Naive thymus-derived CD4-positive, alpha-beta T cell (primary cell): ENCODE data around the gene LOXL1. TPM values are rescaled to one million over a fixed set of nuclear protein-coding genes. Genes with fewer than 3 reads are reported as not detected.

Experiments
- ATAC-seq: fragments of 150-1000 bp; cut with Tn5 transposase; 2 replicates; pipeline ENCODE4 v1.10.0; 2021; ENCODE audit warnings: mild to moderate bottlenecking, moderate library complexity
- CTCF ChIA-PET: fragments of 350-600 bp; sonication (Branson Sonifier 250); formaldehyde crosslinking; loops from one replicate; lab custom pipeline; 2021; ENCODE audit warnings: antibody characterized with exemption; lab: Charles Lee
- POLR2A ChIA-PET: fragments of 350-600 bp; sonication (Branson Sonifier 250); formaldehyde crosslinking; loops from one replicate; lab custom pipeline; 2021; ENCODE audit warnings: antibody characterized with exemption, inconsistent platforms; lab: Charles Lee
- DNase-seq, 9 donors: peaks; one replicate each; pipeline versions ENCODE4 v3.0.0 to v3.0.0-alpha.2; 2020 to 2022; ENCODE audit warnings: mixed read lengths in 1 of 9
- H3K27ac ChIP-seq: one replicate; pipeline ENCODE4 v1.7.0; 2013; ENCODE audit warnings: mild to moderate bottlenecking, low read depth, low read length, moderate library complexity
- H3K27me3 ChIP-seq, 2 donors: one replicate each; pipeline ENCODE4 v1.7.0; 2013; ENCODE audit warnings: low read length in 2 of 2, mild to moderate bottlenecking in 2 of 2, moderate library complexity in 2 of 2; ENCODE audit not compliant: control insufficient read depth in 2 of 2, insufficient read depth in 2 of 2
- H3K36me3 ChIP-seq, 3 experiments: 1 replicate in 2 of 3; 2 replicates in 1 of 3; pipeline ENCODE4 v1.7.0; 2013; ENCODE audit warnings: low read length in 3 of 3, mild to moderate bottlenecking in 3 of 3, moderate library complexity in 1 of 3; ENCODE audit not compliant: insufficient read depth in 3 of 3, control insufficient read depth in 2 of 3
- H3K4me1 ChIP-seq, 2 donors: one replicate each; pipeline ENCODE4 v1.7.0; 2013; ENCODE audit warnings: low read length in 2 of 2, mild to moderate bottlenecking in 2 of 2, moderate library complexity in 1 of 2; ENCODE audit not compliant: control insufficient read depth in 2 of 2, insufficient read depth in 2 of 2
- H3K4me3 ChIP-seq: 2 replicates; pipeline ENCODE4 v1.7.0; 2013; ENCODE audit warnings: mild to moderate bottlenecking, low read length
- H3K9me3 ChIP-seq, 3 experiments: 1 replicate in 2 of 3; 2 replicates in 1 of 3; pipeline ENCODE4 v1.7.0; 2013; ENCODE audit warnings: low read length in 3 of 3; ENCODE audit not compliant: control insufficient read depth in 2 of 3
- H3K27ac Mint-ChIP-seq, 9 donors: one replicate each; pipeline ENCODE4 v1.8.0; 2020 to 2022; ENCODE audit warnings: mixed read lengths in 9 of 9, mild to moderate bottlenecking in 8 of 9, moderate library complexity in 5 of 9, inconsistent platforms in 2 of 9
- H3K27me3 Mint-ChIP-seq, 5 donors: one replicate each; pipeline ENCODE4 v1.8.0; 2021 to 2022; ENCODE audit warnings: mixed read lengths in 5 of 5, mild to moderate bottlenecking in 1 of 5
- H3K36me3 Mint-ChIP-seq, 5 donors: one replicate each; pipeline ENCODE4 v1.8.0; 2020 to 2022; ENCODE audit warnings: mixed read lengths in 5 of 5, mild to moderate bottlenecking in 3 of 5, inconsistent platforms in 1 of 5
- H3K4me1 Mint-ChIP-seq, 7 donors: one replicate each; pipeline ENCODE4 v1.8.0; 2020 to 2022; ENCODE audit warnings: mixed read lengths in 7 of 7, mild to moderate bottlenecking in 3 of 7, inconsistent platforms in 1 of 7
- H3K4me3 Mint-ChIP-seq, 10 donors: one replicate each; pipeline ENCODE4 v1.8.0; 2020 to 2022; ENCODE audit warnings: mild to moderate bottlenecking in 10 of 10, mixed read lengths in 10 of 10, moderate library complexity in 6 of 10, inconsistent platforms in 2 of 10
- H3K9me3 Mint-ChIP-seq, 11 donors: one replicate each; pipeline ENCODE4 v1.8.0; 2020 to 2022; ENCODE audit warnings: mixed read lengths in 11 of 11, mild to moderate bottlenecking in 4 of 11, inconsistent platforms in 1 of 11, moderate library complexity in 1 of 11
- intact Hi-C, 2 donors: fragments of 100-400 bp; cut with micrococcal nuclease; formaldehyde crosslinking; loops; one replicate each; pipeline ENCODE4 v1.15.1; 2023
- polyA plus RNA-seq, 2 donors: library from polyadenylated mRNA; unstranded; fragments of 300-500 nt; fragmentation: Illumina TruSeq; gene quantifications; one replicate each; pipeline ENCODE4 v1.2.3, GENCODE V29; 2021
- total RNA-seq, 6 experiments: library from RNA in 5 of 6; stranded (reverse) in 5 of 6; gene quantifications; 1 replicate in 5 of 6; 2 replicates in 1 of 6; pipeline ENCODE4 v1.2.3 and lab custom pipeline; 2021 to 2026

Gene LOXL1
- total and polyA plus RNA-seq, 7 experiments from 2014 or later: 0.49 to 2.3 (median 1.3) TPM

DNA sequence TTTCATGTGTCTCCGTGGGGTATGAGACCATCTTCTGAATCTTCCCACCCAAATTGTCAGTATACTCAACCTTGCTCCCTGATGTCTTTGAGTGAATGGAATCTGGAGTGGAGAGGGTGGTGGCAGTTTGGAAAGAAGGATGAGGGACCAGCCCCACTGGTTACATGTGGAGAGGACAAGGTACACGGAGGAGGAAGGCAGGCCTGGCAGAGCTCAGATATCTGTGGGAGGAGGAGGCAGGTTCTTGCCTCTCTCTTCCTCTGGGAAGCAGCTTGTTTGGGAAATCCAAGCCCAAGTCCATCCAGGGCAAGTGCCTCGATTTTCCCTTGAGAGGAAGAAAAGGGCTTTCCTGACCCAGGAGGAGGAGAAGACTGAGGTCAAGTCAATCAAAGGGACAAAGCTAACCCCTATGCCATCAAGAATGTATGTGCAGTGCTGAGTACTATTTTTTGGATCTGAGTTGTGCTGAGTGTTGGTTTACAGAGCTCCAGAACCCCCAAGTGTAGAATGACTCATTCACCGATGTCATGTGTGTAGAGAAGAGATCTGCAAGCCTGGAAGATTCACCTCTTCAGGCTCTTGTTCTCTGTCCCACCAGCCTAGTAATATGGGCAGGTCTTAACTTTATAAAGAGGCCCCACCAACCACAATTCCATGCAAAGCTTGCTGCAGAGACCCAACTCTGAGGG, 19.8 kb upstream of the LOXL1 start:
- Histone ChIP-seq H3K9me3 (no peaks in the 10 kb centered on the region), H3K27me3 (no peaks in the 10 kb centered on the region), H3K4me1 (no peaks in the 10 kb centered on the region), H3K27ac (no peak overlapping the region), H3K4me3 (no peak overlapping the region), H3K36me3 (no peaks in the 10 kb centered on the region)
- DNase-seq (no peak), ATAC-seq (no peak)
- Mint-ChIP-seq H3K27me3 (no peaks in the 10 kb centered on the region), H3K36me3 (peaks cover 0 to 19% (median 4%) of the 10 kb centered on the region in 5 donors), H3K27ac (peak overlapping the region in 1 of 9 donors; percentile 51), H3K4me1 (peaks cover 0 to 17% (median 0%) of the 10 kb centered on the region in 7 donors), H3K4me3 (no peak overlapping the region), H3K9me3 (peaks cover 0 to 1% (median 0%) of the 10 kb centered on the region in 11 donors)
- ChIA-PET CTCF (interaction anchor here (1.2 to 3.6 kb wide), 4 partner anchors 15 to 32 kb away, joined by 3 to 20 read pairs (median 6); no protein-coding TSS in a partner anchor), POLR2A (no interaction called here)
- intact Hi-C loops: no loop called here

DNA sequence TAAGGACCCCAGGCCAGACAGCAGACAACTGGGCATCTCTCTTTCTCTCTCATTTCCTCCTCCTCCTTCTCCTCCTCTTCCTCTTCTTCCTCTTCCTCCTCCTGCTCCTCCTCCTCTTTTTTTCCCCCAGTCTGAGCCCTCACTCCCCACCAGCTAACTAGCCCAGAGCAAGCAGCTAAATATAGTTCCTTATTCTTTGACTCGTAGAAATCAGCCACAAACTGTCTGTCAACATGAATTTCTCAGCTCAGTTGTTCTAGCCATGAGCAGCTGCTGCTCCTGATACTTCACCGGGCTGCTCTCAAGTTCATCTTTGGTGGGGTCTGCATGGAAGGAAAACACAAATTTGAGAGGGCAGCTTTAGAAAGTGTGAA, 19.2 kb upstream of the LOXL1 start:
- no peaks in the 10 kb centered on the region for H3K27me3 ChIP-seq
- POLR2A ChIA-PET: no interaction called here
- peaks cover 0 to 1% (median 0%) of the 10 kb centered on the region in 11 donors for H3K9me3 Mint-ChIP-seq
- intact Hi-C loops: no loop called here
- H3K4me1 ChIP-seq: no peaks in the 10 kb centered on the region
- no peaks in the 10 kb centered on the region for H3K9me3 ChIP-seq
- H3K4me1 Mint-ChIP-seq: peaks cover 0 to 17% (median 0%) of the 10 kb centered on the region in 7 donors
- ATAC-seq (no peak), DNase-seq (no peak)
- no peaks in the 10 kb centered on the region for H3K36me3 ChIP-seq
- CTCF ChIA-PET: interaction anchor here (1.2 to 3.6 kb wide), 4 partner anchors 14 to 32 kb away, joined by 3 to 20 read pairs (median 6); no protein-coding TSS in a partner anchor
- H3K27ac Mint-ChIP-seq: no peak overlapping the region
- peaks cover 0 to 19% (median 4%) of the 10 kb centered on the region in 5 donors for H3K36me3 Mint-ChIP-seq
- no peaks in the 10 kb centered on the region for H3K27me3 Mint-ChIP-seq
- no peak overlapping the region for H3K4me3 Mint-ChIP-seq
- no peak overlapping the region for H3K27ac ChIP-seq
- H3K4me3 ChIP-seq: no peak overlapping the region

DNA sequence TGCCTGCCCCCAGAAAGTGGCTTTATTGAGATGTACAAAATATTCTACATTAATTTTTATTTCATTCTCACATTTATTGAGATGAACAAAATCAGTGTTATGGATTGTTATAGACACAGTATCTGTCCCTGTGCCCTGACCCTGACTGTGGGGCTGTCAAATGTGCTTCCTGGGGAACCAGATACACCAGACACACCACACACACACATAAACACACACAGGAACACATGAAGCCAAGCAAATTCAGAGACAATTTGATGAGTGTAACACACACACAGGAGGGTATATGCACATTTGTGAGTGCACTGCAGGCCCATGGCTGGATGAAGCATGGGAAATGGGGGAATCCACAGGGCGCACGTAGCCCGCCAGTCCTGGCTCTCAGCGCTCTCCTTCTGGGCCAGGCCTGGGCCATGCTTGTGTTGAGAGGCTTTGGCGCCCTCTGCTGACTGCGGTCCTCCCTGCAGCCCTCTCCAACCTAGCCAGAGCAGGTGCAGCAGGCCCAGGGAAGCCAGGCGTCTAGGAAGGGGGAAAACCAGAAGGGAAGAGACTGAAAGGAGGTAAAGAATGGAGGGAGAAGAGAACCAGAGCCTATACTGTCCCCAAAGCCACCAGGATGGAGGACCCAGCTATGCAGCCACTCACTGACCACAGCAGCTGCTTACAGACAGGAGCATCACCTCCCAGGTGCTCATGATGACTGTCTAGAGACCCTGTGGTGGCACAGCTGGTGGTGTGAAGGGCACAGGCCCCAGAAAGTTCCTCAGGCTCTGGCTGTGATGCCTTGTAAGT, 18.0 kb upstream of the LOXL1 start:
- ChIA-PET POLR2A (no interaction called here), CTCF (interaction anchor here (0.6 to 3.6 kb wide), 4 partner anchors 13 to 37 kb away, joined by 3 to 20 read pairs (median 6); no protein-coding TSS in a partner anchor)
- no peaks in the 10 kb centered on the region for H3K9me3 Mint-ChIP-seq
- Histone ChIP-seq H3K4me3 (no peak overlapping the region), H3K36me3 (no peaks in the 10 kb centered on the region), H3K27me3 (no peaks in the 10 kb centered on the region), H3K4me1 (no peaks in the 10 kb centered on the region), H3K9me3 (no peaks in the 10 kb centered on the region), H3K27ac (no peak overlapping the region)
- intact Hi-C loops: loop anchor here (1.0 kb wide), 2 partner anchors 19 to 34 kb away; no protein-coding TSS in a partner anchor
- peaks cover 0 to 19% (median 4%) of the 10 kb centered on the region in 5 donors for H3K36me3 Mint-ChIP-seq
- peaks cover 0 to 21% (median 0%) of the 10 kb centered on the region in 7 donors for H3K4me1 Mint-ChIP-seq
- no peak overlapping the region for H3K4me3 Mint-ChIP-seq
- no peaks in the 10 kb centered on the region for H3K27me3 Mint-ChIP-seq
- DNase-seq (peak; percentile 34 to 78 (median 56)), ATAC-seq (peak; percentile 96)
- no peak overlapping the region for H3K27ac Mint-ChIP-seq

DNA sequence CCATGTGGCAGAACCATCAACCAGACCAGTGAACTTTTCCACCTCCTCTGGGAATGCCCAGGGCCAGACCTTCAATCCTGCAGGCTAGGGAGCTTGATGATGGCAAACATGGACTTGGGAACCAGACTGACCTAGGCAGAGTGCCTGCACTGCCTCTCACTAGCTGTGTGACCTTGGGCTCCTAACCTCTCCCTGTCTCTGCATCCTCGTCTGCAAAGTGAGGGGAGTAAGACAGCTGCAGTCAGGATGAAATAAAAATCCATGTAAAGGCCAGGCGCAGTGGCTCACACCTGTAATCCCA, 17.5 kb upstream of the LOXL1 start:
- Mint-ChIP-seq H3K4me3 (no peak overlapping the region), H3K27ac (no peak overlapping the region), H3K4me1 (peaks cover 0 to 24% (median 0%) of the 10 kb centered on the region in 7 donors), H3K36me3 (peaks cover 0 to 19% (median 4%) of the 10 kb centered on the region in 5 donors), H3K9me3 (no peaks in the 10 kb centered on the region), H3K27me3 (no peaks in the 10 kb centered on the region)
- no peak overlapping the region for H3K27ac ChIP-seq
- intact Hi-C loops: loop anchor here (1.0 kb wide), 2 partner anchors 19 to 34 kb away; no protein-coding TSS in a partner anchor
- H3K4me1 ChIP-seq: no peaks in the 10 kb centered on the region
- H3K27me3 ChIP-seq: no peaks in the 10 kb centered on the region
- no peaks in the 10 kb centered on the region for H3K36me3 ChIP-seq
- ChIA-PET CTCF (interaction anchor here (2.4 to 3.6 kb wide), 3 partner anchors 13 to 34 kb away, joined by 6 to 20 read pairs (median 7); no protein-coding TSS in a partner anchor), POLR2A (no interaction called here)
- no peak for DNase-seq
- no peak for ATAC-seq
- no peak overlapping the region for H3K4me3 ChIP-seq
- H3K9me3 ChIP-seq: no peaks in the 10 kb centered on the region

DNA sequence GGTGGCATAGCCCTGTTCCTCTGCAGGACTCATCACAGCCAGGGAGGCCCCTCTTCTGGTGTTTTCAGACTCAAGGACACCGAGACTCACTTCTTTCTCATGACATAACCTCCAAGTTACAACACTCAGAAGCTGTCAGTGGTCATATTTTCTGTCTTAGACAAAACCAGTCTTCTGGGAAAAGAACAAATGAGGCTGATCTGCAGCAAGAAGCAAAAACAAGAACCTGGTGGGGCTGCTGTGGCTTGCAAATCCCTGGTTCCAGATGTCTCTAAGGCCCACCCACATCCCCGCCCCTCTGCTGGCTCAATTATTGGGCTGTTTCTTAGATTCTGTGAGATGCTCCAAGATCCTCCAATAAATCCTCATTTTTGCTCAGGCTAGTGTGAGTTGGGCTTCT, 16.6 kb upstream of the LOXL1 start:
- ATAC-seq: no peak
- Histone ChIP-seq H3K4me1 (no peaks in the 10 kb centered on the region), H3K9me3 (no peaks in the 10 kb centered on the region), H3K36me3 (no peaks in the 10 kb centered on the region), H3K27ac (no peak overlapping the region), H3K4me3 (no peak overlapping the region), H3K27me3 (no peaks in the 10 kb centered on the region)
- H3K4me3 Mint-ChIP-seq: no peak overlapping the region
- no peaks in the 10 kb centered on the region for H3K9me3 Mint-ChIP-seq
- H3K36me3 Mint-ChIP-seq: peaks cover 0 to 18% (median 3%) of the 10 kb centered on the region in 5 donors
- intact Hi-C loops: no loop called here
- H3K4me1 Mint-ChIP-seq: peaks cover 0 to 32% (median 4%) of the 10 kb centered on the region in 7 donors
- ChIA-PET POLR2A (no interaction called here), CTCF (interaction anchor here (1.2 kb wide), 1 partner anchor 17 kb away, joined by 3 read pairs; no protein-coding TSS in a partner anchor)
- H3K27me3 Mint-ChIP-seq: no peaks in the 10 kb centered on the region
- H3K27ac Mint-ChIP-seq: no peak overlapping the region
- no peak for DNase-seq

DNA sequence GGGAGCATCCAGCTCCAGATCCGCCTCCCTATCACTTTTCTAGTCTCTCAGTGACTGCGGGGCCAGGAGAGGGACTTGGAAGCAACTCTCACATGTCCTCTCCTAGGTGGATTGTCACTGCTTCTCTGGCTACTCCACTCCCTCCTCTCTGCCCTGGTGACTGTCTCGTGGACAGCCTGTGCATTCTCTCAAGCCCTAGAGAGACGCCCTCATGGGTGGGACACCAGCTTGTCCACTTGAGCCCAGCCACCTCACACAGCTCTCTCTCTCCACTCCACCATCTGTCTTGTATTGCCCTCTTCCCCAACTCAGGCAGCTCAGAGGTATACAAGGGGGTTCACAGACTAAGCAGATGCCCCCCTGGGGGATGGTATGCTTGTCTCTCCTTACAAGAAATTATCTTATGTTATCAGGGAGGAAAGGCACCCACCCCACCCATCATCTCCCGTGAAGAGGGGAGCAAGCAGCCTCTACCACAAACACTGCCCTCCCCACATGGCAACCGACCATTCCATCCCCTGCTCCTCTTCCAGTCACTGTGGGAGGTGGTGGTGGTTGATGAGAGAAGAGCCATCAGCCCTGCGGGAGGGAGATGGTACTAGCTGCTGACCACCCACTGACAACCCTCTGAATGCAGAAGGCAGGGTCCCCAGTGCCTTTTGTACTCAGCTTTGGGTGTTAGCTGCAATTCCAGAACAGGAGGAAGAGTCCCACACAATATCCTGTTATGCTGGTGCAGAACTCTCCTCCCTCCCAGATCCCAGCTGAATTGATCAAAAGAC, 15.5 kb upstream of the LOXL1 start:
- no peak overlapping the region for H3K27ac ChIP-seq
- H3K36me3 Mint-ChIP-seq: peaks cover 0 to 22% (median 6%) of the 10 kb centered on the region in 5 donors
- no peak for DNase-seq
- H3K27ac Mint-ChIP-seq: no peak overlapping the region
- H3K4me3 ChIP-seq: no peak overlapping the region
- H3K36me3 ChIP-seq: no peaks in the 10 kb centered on the region
- no peaks in the 10 kb centered on the region for H3K9me3 ChIP-seq
- ChIA-PET POLR2A (interaction anchor here (0.5 to 1.3 kb wide), 2 partner anchors 17 to 45 kb away, joined by 3 to 5 read pairs; no protein-coding TSS in a partner anchor), CTCF (interaction anchor here (0.8 to 1.2 kb wide), 2 partner anchors 16 to 55 kb away, joined by 3 read pairs; no protein-coding TSS in a partner anchor)
- intact Hi-C loops: no loop called here
- no peak overlapping the region for H3K4me3 Mint-ChIP-seq
- H3K4me1 Mint-ChIP-seq: peaks cover 0 to 37% (median 4%) of the 10 kb centered on the region in 7 donors
- no peaks in the 10 kb centered on the region for H3K27me3 ChIP-seq
- H3K4me1 ChIP-seq: no peaks in the 10 kb centered on the region
- peaks cover 0 to 4% (median 0%) of the 10 kb centered on the region in 11 donors for H3K9me3 Mint-ChIP-seq
- H3K27me3 Mint-ChIP-seq: no peaks in the 10 kb centered on the region
- no peak for ATAC-seq
